SH-SY5Y (cell line): ENCODE measurements around the gene TMEM240.

Experiments used
- GATA2 ChIP-seq: IDR thresholded peaks from 2 replicates; pipeline ENCODE4 v1.6.1; 2011; ENCODE audit warnings: mild to moderate bottlenecking, low read depth, low read length
- GATA3 ChIP-seq: IDR thresholded peaks from 2 replicates; pipeline ENCODE4 v1.6.1; 2011; ENCODE audit warnings: low read depth, mild to moderate bottlenecking, low read length, moderate library complexity

DNA sequence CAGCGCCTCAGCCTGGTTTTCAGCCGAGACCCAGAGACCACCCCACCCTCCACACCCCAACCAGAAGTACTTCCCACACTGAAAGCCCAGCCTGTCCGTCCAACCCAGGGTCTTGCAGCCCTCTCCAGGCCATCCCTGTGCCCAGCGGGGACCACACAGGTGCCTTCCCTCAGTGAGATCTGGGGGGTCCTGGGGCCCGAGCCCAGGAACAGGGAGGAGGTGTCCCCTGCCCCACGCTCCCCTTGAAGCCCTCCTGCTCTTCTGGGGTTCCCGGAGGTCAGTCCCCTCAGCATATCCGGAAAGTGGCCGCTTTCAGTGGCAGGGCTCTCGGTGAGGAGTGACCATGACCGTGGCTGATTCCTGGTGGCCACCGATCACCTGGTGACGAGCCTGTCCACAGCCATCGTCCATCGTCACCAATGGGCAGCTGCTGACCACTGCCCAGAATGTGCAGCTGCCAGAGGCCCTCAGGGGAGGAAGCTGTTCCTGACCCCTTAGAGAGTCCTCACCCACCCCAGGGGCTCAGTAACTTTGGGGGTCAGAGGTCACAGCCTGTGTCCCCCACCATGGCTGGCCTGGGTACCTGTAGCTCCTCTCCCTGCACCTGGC is 3.4 kb downstream of the TMEM240 start:
- TF ChIP-seq GATA3 (no peak), GATA2 (no peak)
